22Rv1 (cell line): ENCODE results near the gene CCNL2.

Source experiments
- CTCF ChIP-seq: fragments of 450-650 bp; IDR thresholded peaks from 2 replicates; pipeline ENCODE4 v1.5.1; 2017; ENCODE audit warnings: mild to moderate bottlenecking
- ZFX ChIP-seq: fragments of 450-650 bp; IDR thresholded peaks from 2 replicates; pipeline ENCODE4 v1.6.1; 2017; ENCODE audit warnings: antibody characterized with exemption, borderline replicate concordance

GRCh38 chr1:1359308-1359663 is 39.8 kb downstream of the CCNL2 start:
- TF ChIP-seq CTCF (no peak), ZFX (no peak)
